ENCODE results near the gene HMG20B.

Gene HMG20B

DNA sequence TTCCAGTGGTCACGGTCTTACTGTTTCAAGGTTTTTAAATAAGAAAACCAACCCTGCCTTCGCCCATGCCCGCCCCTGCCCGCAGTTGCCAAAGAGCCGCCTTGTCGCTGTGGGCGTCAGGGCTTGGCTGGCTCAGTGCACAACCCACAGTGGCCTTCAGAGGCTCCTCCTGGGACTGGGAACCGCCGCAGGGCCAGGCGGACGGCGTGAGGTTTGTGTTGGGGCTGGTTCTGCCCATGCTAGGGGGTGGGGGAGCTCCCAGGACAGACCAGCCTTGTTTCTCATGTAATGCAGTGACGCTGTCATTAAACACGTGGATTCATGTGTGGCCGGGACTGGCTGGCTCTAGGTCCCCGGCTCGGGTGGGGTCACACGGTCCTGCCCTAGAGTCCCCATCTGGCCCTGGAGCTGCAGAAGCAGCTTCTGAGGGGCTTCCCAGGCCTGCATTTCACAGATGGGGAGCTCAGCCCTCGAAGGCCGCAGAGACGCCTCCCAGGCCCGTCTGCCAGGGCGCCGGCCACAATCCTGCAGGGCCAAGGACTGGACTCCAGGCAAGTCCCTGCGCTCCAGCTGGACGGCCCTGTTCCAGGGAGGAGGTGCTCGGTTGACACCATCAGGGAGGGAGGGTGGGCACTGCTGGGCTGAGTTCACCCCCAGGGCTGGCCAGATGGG, 36.2 kb upstream of the HMG20B start:
- in situ Hi-C loops (cut with MboI; ENCODE audit: low sequenced_read_pairs) = no loop called here

DNA sequence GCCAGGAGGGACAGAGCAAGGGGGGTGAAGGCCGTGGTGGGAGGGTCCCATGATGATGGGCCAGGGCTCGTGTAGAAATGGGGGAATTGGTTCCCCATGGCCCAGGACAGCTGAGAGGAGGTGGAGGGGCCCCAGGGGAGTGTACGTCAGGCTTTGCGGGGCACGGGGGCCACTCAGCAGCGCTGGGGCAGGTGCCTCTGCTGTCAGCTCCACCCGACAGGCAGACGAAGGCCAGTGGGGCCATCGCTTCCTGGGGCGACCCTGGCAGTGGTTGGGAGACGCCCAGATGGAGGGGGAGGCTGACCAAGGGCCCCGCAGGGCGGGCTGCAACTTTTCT, 35.7 kb upstream of the HMG20B start:
- in situ Hi-C loops (cut with MboI; ENCODE audit: low sequenced_read_pairs) = no loop called here

DNA sequence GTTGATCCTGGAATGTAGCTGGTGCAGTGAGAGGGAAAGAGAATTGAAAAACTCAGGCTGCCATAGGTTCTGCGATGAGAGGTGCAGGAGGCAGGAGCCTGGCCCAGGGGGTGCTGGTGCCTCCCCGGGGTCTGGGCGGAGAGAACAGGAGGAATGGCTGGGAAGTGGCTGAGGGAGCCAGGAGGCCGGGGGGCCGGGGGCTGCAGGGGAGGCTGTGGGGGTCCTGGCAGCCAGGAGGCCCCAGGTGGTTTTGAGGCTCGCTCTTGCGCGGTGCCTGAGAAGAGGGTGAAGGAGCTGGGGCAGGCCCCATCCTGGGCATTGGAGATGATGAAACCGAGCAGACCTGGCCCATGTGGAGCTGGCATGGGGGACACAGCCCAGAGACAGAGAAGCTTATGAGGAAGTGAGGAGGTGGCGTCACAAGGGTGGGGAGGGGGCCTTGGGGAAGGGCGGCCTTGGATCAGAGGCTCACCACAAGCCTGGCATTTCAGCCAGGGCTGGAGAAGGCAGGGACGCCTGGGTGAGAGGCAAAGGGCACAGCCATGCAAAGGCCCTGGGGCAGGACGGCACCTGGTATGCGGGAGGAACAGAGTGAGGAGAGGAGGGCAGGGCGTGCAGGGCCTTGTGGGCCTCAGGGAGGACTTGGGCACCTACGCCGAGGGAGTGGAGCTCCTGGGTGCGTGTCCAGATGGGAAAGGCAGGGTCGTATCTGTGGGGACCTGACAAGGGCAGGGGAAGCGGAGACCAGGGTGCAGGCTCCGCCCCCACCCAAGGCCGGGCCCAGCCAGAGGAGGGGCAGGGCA, 35.1 kb upstream of the HMG20B start:
- in situ Hi-C loops (cut with MboI; ENCODE audit: low sequenced_read_pairs) = no loop called here

GRCh38 chr19:3538258-3538929, 34.4 kb upstream of the HMG20B start:
- in situ Hi-C loops (cut with MboI; ENCODE audit: low sequenced_read_pairs) = no loop called here

DNA sequence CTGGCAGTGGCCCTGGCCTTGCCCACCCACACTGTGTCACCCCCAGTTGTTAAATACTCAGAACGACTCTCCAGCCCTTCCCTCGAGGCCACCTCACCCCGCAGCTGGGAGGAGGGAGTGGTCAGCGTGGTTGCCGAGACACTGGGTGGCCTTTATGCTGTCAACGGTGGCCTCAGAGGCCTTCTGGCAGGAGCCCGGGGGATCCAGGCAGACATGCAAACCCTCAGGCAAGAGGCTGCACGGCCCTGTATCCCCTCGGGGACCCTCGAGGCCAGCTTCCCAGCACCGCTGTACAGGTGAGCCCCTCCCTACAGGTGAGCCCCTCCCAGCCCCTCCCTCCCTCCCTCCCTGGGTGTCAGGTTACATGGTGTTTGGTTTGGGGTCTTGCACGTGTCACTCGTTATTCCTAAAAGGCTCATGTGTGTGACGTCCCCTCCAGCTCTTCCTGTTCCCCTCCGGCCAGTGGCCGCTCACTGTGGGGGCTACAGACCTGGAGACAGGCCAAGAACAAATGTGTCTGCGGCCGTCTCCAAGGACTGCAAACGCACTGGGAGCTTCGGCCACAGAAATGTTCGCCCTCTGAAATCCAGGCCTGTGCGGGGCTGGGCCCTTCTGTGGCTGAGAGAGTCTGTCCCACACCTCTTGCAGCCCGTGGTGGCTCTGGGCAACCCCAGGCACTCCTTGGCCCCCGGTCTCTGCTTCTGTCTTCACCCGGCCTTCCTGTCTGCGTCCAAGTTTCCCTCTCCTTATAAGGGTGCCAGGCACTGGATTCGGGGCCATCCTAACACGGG, 33.6 kb upstream of the HMG20B start, which contains the start of gene TEKTIP1:
Gene TEKTIP1 (plus strand): TSS at position 210 of the 791 bp plus-strand sequence. CDS start 4 bp downstream, at position 214.
- in situ Hi-C loops (cut with MboI; ENCODE audit: low sequenced_read_pairs) = no loop called here

DNA sequence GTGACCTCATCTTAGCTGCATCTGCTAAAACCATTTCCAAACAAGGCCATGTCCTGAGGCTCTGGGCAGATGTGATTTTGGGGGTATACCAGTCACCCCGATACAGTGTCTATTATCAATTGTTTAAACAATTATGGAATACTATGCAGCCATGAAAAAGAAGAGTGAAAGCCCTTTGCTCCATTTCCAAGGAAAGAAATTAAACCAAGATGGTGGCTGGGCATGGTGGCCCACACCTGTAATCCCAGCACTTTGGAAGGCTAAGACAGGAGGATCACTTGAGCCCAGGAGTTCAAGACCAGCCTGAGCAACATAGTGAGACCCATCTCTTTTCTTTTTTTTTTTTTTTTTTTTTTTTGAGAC, 33.0 kb upstream of the HMG20B start:
- in situ Hi-C loops (cut with MboI; ENCODE audit: low sequenced_read_pairs) = no loop called here

DNA sequence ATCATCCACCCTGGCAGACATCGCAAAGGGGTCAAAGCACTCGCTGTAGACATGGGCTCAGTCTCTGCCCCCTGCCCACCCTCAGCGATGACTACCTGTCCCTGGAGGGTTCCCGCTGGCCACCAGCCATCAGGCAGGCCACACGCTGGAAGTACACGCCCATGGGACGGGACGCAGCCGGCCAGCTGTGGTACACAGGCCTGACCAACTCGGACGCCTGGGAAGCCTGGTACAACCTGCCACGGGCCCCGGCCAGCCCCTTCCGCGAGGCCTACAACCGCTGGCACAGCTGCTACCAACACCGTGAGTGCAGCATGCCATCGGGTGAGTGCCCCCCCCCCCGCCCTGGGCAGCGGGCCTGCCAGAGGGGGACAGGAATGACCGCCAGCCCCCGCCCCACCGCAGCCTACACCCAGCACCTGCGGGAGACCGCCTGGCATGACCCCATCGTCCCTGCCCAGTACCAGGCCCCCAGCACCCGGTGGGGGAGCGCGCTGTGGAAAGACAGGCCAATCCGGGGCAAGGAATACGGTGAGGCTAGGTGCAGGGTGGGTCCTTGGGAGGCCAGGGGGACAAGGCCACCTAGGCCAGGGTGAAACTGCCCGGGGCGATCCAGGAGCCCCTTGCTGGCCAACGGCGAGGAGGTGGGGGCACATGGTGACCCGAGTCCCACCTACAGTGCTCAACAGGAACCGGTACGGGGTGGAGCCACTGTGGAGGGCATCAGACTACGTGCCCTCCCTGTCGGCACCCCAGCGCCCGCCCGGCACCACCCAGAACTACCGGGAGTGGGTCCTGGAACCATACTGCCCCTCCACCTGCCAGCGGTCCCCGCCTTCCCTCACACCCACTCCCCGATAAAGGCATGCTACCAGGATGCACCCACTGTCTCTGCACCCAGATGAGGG, 29.3 kb upstream of the HMG20B start:
- in situ Hi-C loops (cut with MboI; ENCODE audit: low sequenced_read_pairs) = no loop called here

DNA sequence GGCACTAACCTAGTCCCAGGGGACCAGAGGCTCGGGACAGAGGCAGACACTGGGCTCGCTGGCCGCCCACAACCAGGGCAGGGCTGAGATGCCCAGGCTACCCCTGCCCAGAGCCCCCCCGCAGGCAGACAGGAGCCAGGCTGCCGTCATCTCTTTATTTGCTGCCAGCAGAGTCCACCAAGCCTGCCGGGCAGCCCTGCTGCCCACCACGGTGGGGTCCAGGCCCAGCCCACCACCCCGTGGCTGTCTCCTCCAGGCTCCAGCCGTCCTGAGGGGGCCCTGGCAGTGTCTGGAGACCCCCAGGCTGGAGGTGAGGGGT, 28.7 kb upstream of the HMG20B start:
- in situ Hi-C loops (cut with MboI; ENCODE audit: low sequenced_read_pairs) = no loop called here

DNA sequence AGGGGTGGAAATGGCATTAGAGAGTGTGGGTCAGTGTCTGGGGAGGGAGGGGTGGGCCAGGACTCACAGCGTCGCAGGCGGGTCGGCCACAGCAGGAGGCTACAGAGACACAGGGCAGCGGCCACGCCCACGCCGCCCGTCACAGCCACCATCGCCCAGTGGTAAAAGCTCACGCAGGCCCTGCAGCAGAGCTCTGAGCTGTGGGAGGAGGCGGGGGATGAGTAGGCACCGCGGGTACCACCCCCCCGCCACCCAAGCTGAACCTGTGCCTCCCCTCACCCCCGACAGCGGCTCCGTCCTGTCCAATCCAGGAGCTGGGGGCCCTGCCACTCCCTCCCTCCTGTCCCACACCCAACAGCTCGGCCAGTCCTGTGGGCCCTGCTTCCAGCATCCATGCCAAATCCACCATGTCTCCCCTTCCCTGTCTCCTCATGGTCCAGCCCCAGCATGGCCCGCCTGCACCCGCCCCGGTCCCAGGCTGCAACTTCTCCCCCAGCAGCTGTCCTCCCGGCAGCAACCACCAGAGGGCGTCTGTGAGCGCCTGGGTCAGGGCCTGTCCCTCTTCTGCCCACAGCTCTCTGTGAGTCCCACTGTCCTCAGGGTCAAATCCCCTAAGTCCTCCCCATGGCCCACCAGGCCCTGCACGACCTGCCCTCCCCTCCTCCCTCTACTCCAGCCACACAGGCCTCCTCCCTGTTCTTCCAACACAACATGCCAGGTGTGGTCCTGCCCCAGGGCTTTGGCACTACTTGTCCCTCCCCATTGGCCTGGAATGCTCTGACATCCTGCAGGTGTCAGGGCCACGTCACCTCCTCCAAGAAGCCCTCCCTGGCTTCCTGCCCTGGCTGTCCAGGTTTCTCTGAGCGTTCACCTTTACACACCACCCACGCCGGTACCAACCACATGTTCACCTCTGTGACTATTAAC, 27.7 kb upstream of the HMG20B start:
- in situ Hi-C loops (cut with MboI; ENCODE audit: low sequenced_read_pairs) = no loop called here

DNA sequence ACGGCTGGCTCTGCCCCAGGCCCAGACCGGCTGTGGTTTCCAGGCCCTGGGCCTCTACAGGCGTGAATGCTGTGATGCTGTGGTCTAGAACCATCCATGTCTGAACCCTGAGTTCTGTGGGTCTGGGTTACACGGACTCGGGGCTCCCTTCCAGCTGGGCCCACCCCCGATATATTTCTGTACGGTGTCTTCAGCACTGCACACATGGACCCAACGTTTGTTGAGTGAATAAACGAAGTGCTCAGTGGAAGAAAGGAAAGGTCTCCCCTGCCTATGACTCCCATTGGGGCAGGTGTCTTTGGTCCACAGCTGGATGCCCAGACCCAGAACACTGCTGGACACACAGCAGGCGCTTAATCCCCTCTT, 27.1 kb upstream of the HMG20B start:
- in situ Hi-C loops (cut with MboI; ENCODE audit: low sequenced_read_pairs) = no loop called here

GRCh38 chr19:3546119-3546518, 26.6 kb upstream of the HMG20B start:
- in situ Hi-C loops (cut with MboI; ENCODE audit: low sequenced_read_pairs) = no loop called here

DNA sequence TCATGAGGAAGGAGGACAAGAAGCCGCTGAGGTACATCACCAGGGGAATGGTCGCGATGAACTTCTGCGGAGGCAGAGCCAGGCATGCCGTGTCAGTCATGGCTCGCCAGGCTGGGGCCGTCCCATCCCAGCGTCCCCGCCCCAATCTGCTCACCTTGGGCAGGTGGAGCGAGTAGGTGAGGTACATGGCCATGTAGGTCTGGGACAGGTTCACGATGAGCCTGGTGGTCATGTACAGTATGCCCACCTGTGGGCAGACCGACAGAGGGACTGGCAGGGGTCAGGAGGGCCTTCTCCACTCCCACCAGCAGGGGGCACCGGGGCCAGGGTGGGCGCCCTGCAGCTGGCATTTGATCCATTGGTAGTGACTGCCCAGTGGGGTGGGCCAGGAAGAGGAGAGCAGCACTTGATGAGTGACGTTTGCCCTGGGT, 25.4 kb upstream of the HMG20B start:
- in situ Hi-C loops (cut with MboI; ENCODE audit: low sequenced_read_pairs) = no loop called here

DNA sequence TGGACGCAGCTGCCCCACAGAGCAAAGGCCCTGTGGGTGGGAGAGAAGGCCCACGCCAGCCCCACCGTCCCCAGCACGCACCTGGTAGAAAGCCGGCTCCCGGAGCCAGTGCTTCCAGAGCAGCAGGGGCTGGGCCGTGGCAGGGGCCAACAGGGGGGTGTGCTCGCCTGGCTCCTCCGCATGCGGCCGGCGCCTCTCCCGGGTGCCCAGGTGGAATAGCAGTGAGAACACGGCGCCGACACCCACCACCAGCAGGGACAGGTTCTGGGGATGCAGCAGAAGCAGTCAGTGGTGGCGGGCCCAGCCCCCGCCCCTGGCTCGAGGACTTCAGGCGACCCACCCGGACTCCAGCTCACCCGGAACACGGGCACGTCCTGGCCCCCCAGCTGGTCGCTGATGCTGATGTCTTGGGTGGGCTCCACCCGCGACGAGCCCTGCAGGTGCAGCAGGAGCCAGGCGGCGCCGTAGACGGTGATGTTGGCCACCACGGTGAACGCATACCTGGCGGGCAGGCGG, 24.9 kb upstream of the HMG20B start:
- in situ Hi-C loops (cut with MboI; ENCODE audit: low sequenced_read_pairs) = no loop called here

DNA sequence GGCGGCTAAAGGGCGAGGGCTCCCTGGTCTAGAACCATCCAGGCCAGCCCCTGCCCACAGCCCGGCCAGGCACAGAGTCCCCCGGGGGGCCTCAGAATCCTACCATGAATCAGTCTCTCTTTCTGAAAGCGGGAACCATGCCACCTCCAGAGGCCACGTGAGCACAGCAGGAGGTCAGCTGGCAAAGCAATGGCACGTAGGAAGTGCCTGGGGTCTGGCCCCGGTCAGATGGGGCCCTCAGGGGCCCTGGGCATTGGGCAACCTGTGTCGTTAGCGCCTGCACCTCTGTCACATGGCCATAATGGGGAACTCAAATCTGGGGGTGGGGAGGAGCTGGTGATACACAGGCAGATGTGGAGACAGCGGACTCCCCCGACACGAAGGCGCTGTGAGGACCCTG, 24.1 kb upstream of the HMG20B start:
- in situ Hi-C loops (cut with MboI; ENCODE audit: low sequenced_read_pairs) = no loop called here

DNA sequence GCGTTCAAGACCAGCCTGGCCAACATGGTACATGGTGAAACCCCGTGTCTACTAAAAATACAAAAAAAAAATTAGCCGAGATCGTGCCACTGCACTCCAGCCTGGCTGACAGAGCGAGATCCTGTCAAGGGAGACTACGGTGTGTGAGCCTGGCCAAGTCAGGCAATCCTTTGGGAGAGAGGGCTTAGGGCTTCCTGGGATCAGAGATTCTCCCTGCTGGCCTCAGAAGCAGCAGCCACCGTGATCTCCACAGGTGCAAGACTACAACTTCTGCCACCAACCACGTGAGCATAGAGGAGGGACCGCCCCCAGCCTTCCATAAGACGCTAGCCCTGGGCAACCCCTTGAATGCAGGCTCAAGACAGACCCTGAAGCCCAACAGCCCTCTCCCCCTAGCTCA, 22.9 kb upstream of the HMG20B start:
- in situ Hi-C loops (cut with MboI; ENCODE audit: low sequenced_read_pairs) = no loop called here

DNA sequence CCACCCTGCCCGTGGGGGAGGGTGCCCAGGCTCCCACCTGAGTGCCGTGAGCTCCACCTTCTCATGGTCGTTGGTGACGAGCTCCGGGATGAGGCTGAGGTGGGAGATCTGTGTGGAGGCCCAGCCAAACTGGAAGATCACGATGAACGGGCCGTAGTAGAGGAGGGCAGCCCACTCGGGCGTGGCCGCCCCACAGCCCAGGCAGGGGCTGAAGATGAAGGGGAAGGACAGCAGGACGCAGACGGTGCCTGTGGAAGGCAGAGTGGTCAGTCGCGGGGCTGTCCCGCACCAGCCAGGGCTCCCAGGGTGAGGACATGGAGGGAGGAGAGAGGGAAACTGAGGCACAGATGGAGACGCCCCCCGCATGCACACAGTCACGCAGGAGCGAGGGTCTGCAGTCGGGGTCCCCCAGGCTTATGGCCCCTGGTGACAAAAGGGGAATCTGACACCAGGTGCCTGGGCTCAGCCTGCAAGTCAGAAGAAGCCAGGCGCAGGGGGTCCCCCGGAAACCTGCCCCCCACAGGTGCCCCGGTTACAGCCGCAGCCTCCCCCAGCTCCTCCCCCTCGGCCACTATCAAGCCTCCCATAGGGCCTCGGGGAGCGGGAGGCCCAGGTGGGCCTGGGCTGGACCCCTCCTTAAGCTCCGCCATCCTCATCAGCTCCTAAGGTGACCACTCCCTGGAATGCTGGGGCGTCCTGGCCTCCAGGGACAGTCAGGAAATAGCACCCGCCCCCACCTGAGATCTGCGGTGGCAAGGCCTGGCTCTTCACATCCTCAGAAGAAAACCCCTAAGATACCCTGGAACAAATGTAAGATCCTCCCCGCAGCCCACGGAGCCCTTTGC, 21.6 kb upstream of the HMG20B start:
- in situ Hi-C loops (cut with MboI; ENCODE audit: low sequenced_read_pairs) = no loop called here

- in situ Hi-C loops (cut with MboI; ENCODE audit: low sequenced_read_pairs) = no loop called here
Observed at GRCh38 chr19:3551792-3552095, 21.0 kb upstream of the HMG20B start.

DNA sequence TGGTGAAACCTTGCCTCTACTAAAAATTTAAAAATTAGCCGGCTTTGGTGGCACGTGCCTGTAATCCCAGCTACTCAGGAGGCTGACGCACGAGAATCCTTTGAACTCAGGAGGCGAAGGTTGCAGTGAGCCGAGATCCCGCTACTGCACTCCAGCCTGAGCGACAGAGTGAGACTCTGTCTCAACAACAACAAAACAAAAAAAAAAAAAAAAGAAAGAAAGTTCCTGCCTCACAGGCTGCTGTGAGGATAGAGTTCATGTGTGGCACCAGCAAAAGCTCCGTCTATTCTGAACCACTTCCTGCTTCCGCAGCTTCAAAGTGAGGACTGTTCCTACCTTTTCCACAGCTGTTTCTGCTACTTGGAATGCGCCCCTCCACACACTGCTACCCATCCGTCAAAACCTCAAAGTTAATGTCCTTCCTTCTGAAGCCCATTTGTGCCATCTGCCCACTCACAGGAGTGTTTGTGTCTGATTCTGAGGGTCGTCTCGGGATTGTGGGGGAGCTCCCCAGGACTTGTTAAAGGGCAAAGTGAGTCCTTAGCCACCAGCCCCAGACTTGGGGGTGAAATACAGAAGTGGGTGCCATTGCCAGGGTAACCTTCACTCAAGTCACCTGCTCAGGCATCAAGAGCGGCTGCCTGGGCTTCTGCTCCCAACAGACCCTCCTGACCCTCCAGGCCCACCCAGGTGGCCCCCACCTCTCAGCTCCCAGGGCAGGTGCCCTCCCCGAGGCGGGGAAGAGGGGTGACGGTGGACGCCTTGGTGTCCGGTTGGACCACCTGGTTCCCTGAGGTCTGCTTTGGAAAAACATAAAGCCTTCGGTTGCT, 18.3 kb upstream of the HMG20B start:
- in situ Hi-C loops (cut with MboI; ENCODE audit: low sequenced_read_pairs) = no loop called here
